CD4-positive, alpha-beta T cell treated with Interleukin-15 for 1 hour (primary cell): ENCODE results near the gene HAUS6.
"Not testable (repeated sequence)": the region's sequence is repeated elsewhere in the genome, so short reads cannot be mapped to it uniquely, and the experiment has no call there.

Experiments used
- DNase-seq: peaks from one replicate; pipeline ENCODE4 v3.0.0-alpha.2; 2020

Gene HAUS6

DNA sequence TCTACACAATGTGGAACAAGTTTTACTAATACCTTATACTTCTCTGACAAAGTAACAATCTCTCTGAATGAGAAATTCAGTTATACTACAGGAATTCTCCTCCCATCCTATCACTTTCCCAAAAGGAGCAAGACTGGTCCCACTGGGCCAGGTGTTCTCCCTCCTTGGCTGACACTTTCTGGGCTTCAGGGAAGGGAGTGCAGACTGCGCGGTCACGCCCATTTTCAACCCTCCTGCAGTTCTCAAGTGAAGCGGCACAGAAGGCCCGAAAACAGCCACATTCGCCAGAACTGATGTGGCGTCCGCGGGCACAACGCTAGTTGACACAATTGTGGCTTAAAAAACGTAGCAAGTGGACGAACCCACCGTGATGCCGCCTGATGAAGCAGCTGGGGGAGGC lies 70.3 kb downstream of the HAUS6 start:
- no peak for DNase-seq

DNA sequence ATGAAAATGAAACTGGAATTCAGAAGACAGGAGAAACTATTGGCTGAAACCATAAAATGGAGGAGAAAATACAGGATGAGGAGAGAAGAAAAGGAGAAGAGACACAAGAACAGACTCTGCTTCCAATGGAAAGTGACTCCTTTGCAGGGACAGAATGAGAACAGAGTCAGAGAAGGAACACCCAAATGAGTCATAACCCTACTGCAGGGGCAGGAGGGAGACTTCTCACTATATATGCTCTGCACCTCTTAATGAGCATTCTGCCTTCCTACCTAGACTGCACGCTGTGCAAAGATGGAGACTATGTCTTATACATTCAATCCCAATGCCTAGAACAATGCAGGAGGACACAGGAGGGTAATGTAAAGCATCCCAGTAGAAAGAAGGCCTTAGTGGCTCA lies 71.8 kb downstream of the HAUS6 start:
- DNase-seq = no peak

GRCh38 chr9:19028835-19029451 lies 73.8 kb downstream of the HAUS6 start:
- DNase-seq = no peak

- DNase-seq = no peak
Measured at GRCh38 chr9:19027825-19028224, 74.9 kb downstream of the HAUS6 start.

GRCh38 chr9:19026375-19026774 lies 76.3 kb downstream of the HAUS6 start:
- DNase-seq = no peak

- no peak for DNase-seq
Measured at GRCh38 chr9:19023078-19023477, 79.6 kb downstream of the HAUS6 start.

DNA sequence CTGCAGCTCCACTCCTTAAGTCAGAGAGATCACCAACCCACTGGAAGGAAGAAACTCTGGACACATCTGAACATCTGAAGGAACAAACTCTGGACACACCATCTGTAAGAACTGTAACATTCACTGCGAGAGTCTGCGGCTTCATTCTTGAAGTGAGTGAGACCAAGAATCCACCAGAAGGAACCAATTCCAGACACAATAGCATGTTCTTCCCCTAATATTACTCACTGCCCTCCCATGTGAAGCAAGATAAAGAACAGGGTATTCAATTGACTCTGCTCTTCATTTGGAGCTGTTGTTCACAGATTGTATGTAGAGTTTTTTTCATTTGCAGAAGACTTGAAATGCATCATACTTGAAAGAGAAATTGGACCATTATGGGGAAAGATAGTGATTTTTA lies 80.5 kb downstream of the HAUS6 start:
- DNase-seq = no peak

DNA sequence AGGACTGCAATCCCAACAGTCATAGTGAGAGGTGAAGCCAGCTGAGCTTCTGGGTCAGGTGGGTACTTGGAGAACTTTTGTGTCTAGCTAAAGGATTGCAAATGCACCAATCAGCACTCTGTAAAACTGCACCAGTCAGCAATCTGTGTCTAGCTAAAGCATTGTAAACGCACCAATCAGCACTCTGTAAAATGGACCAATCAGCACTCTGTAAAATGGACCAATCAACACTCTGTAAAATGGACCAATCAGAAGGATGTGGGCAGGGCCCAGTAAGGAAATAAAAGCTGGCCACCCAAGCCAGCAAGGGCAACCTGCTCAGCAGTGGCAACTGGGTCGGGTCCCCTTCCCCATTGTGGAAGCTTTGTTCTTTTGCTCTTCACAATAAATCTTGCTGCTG lies 81.1 kb downstream of the HAUS6 start:
- not testable (repeated sequence) for DNase-seq

GRCh38 chr9:19020886-19021455 lies 81.7 kb downstream of the HAUS6 start:
- DNase-seq = no peak

DNA sequence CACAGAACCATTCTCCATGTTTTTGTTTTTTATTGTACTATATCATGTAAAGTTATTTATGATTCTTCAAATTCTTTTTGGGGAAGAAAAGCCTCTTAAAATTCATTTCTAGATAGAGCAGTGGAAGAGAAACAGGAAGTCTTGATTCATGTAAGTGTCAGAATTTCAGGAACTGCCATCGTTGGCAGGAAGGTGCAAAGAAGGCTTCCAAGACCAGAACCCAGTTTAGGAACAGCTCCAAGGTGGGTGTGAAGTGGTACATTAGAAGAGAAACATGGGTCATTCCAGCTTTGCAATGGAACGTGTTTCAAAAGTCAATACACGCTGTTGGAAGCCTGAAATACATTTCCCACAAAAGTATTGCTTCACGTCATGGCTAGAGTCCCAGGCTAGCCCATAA lies 84.5 kb downstream of the HAUS6 start:
- DNase-seq = no peak

GRCh38 chr9:19009391-19009965 lies 93.2 kb downstream of the HAUS6 start:
- no peak for DNase-seq
